Thyroid gland (tissue), 4 donors: ENCODE results near the gene CDAN1.

ENCODE experiments used
- CTCF ChIP-seq, 6 experiments: fragments of 200-600 bp in 3 of 6; fragments of 450-650 bp in 3 of 6; sonication (generic) in 3 of 6; IDR thresholded peaks; one replicate each; pipeline ENCODE4 v1.5.1; 2016 to 2019; ENCODE audit warnings: antibody characterized with exemption in 6 of 6, mild to moderate bottlenecking in 2 of 6, inconsistent platforms in 1 of 6, moderate library complexity in 1 of 6
- POLR2A ChIP-seq, 2 donors: fragments of 450-650 bp; IDR thresholded peaks; one replicate each; pipeline ENCODE4 v1.6.1; 2017; ENCODE audit warnings: antibody characterized with exemption in 2 of 2, mild to moderate bottlenecking in 2 of 2, moderate library complexity in 1 of 2

DNA sequence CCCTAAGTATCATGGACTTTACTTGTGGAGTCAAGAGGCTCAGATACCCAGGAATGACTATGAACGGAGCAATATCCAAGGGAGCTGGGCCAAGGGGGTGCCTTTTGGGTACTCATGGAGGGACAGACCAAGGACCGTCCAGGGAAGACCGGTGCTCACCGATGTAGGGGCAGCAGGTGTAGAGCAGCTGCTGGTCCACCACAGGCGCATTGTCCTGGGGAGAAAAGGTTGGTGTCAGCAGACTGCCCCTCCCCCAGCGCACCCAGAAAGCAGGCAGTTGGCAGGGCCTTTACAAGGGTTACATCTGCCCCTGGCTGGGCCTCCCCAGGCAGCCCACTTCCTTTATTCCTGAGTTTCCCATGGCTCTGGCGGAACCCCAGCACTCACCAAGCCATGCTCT lies 7.5 kb downstream of the CDAN1 start:
- TF ChIP-seq CTCF (IDR thresholded peaks at IDR 0.05) = no peak
- no peak for TF ChIP-seq POLR2A (IDR thresholded peaks at IDR 0.05)
